Cardiac fibroblast (primary cell): ENCODE measurements around the gene SHMT2.

Experiments used
- DNase-seq, 2 donors: peaks; one replicate each; pipeline versions ENCODE4 v3.0.0 to v3.0.0-alpha.2; 2010; ENCODE audit warnings: low read depth in 2 of 2
- H3K4me3 ChIP-seq, 2 donors: replicated peaks in 1 of 2; 1 replicate in 1 of 2; 2 replicates in 1 of 2; pipeline ENCODE4 v1.5.1; 2011; ENCODE audit warnings: low read depth in 2 of 2, low read length in 2 of 2, mild to moderate bottlenecking in 2 of 2, moderate library complexity in 1 of 2
- TF ChIP-seq, protein P1 (sequence below): IDR thresholded peaks from one replicate; pipeline ENCODE4 v1.5.1; 2011; ENCODE audit warnings: low read depth, mild to moderate bottlenecking, low read length, inconsistent platforms

Gene SHMT2

DNA sequence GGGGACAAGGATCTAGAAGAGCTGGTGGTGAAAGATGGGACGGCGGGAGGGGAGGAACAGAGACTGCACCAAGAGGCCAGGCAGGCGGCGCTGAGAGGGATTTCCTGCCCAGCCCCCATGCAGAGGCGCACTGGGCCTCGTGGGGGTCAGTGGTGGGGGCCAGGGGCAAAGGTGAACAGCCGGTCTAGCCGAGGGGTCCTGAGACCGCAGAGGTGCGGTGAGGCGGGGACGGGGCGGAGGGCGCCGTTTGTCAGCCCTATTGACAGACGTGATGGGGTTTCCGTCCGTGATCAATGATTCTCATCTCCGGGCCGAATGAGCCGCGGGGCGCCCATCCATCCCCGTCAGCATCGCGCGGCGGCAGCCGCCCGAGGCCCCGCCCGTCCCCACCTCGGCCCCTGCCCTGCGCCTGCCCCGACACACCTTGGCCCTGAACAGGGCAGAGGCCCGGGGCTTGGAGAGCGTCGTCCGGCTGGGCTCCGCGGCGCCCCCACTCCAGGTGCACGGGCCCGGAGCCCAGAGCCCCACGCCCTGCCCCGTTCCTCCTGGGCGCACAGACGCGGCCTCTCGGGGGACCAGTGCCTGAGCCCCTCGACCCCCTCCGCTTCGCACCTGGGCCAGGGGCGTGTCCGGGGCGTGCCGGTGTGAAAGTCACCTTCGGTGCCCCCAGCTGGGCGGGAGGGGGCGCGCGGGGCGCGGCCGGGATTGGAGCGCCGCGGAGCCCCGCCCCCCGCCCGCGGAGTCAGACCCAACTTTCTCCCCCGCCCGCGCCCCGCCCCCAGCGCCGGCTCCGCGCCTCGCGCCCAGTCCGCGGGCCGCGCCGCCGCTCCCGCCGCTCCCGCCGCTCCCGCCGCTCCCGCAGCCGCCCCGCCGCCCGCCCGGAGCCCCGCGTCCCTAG lies 13.2 kb upstream of the SHMT2 start, which contains the start of gene NXPH4:
Gene NXPH4, plus strand, starts transcription at position 781 of the 898 bp plus-strand sequence. CDS start 176 bp downstream, outside the sequence.
- TF ChIP-seq, protein P1, sequence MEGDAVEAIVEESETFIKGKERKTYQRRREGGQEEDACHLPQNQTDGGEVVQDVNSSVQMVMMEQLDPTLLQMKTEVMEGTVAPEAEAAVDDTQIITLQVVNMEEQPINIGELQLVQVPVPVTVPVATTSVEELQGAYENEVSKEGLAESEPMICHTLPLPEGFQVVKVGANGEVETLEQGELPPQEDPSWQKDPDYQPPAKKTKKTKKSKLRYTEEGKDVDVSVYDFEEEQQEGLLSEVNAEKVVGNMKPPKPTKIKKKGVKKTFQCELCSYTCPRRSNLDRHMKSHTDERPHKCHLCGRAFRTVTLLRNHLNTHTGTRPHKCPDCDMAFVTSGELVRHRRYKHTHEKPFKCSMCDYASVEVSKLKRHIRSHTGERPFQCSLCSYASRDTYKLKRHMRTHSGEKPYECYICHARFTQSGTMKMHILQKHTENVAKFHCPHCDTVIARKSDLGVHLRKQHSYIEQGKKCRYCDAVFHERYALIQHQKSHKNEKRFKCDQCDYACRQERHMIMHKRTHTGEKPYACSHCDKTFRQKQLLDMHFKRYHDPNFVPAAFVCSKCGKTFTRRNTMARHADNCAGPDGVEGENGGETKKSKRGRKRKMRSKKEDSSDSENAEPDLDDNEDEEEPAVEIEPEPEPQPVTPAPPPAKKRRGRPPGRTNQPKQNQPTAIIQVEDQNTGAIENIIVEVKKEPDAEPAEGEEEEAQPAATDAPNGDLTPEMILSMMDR, result no peak
- no peak for DNase-seq
- peak within 1 kb of the TSS; percentile 35 to 67 for H3K4me3 ChIP-seq

DNA sequence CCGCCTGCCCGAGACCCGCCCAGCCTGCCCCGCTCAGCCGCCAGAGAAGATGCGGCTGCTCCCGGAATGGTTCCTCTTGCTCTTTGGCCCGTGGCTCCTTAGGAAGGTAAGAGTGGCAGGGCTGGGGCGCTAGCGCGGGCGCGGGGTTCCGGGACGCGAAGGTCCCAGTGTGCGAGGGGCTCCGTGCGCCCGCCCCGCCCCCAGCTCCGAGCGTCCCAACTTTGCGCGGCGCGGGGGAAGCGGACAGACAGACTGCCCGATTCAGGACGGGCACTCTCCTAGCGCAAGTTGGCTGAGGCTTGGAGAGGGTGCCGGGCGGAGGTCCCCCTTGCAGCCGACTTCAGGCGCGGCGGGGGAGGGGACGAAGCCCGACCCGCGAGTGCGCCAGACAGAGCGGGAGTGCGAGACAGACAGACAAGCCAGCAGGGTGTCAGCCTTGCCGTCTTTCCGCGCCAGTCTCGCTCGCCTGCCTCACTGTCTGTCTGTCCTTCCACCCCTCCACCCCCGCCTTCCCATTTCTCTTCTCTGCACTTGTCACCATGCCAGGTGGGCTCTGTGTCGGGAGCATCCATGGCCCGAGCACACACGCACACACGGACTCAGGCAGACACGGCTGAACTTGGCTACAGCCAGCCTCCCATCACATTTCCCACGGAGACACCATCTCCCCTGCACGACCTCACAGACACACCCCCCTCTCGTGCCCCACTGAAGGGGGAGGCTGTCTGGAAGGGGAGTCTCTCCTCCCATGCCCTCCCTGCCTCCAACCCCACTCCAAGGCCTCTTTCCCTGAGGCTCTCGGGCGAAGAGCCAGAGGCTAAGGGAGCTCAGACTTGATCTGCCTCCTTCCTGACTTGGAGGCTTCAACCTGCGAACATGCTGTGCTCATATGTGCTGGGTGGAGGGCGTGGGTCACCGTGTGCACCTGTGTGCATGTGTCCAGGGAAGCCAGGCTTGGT lies 12.3 kb upstream of the SHMT2 start:
- H3K4me3 ChIP-seq, result peak overlapping the region; percentile 35 to 67
- TF ChIP-seq, protein P1, result no peak
- DNase-seq, result peak in 1 of 2 donors; percentile 40

DNA sequence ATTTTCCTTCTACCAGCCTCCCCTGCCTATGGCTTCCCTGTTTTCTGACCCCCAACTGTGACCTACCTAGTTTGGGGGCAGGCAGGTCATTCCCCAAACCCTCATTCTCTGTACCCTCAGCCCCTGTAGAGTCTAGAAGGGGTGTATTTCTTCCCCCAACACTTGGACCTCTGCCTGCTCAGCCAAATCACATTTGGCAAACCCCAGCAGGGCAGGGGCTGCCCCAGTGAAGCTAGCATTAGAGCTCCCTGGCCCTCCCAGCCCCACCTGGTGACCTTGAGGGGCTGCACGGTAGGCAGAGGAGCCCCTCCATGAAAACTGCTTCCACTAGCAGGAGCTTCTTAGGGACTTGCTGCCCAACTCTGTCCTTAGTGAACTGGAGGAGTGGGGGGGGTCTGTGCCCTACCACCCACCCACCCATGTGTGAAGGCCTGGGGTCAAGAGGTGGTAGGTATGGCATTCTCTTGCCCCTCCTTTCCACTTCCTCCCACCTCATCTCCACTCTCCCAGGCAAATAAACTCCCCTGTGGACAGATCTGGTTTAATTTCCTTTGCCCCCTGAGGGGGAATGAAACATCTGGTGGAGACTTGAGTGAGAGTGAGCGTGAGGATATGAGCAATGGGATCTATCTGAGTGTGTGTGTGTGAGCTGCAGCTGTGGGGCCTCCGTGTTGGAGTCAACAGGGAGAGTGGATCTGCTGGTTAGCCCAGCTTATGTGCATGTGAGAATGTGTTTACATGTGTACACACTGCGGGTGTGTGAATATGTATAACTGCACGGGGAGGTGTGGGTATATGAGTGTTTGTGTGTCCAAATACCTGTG lies 11.3 kb upstream of the SHMT2 start:
- DNase-seq, result no peak
- no peak overlapping the region for H3K4me3 ChIP-seq
- TF ChIP-seq, protein P1, result no peak

DNA sequence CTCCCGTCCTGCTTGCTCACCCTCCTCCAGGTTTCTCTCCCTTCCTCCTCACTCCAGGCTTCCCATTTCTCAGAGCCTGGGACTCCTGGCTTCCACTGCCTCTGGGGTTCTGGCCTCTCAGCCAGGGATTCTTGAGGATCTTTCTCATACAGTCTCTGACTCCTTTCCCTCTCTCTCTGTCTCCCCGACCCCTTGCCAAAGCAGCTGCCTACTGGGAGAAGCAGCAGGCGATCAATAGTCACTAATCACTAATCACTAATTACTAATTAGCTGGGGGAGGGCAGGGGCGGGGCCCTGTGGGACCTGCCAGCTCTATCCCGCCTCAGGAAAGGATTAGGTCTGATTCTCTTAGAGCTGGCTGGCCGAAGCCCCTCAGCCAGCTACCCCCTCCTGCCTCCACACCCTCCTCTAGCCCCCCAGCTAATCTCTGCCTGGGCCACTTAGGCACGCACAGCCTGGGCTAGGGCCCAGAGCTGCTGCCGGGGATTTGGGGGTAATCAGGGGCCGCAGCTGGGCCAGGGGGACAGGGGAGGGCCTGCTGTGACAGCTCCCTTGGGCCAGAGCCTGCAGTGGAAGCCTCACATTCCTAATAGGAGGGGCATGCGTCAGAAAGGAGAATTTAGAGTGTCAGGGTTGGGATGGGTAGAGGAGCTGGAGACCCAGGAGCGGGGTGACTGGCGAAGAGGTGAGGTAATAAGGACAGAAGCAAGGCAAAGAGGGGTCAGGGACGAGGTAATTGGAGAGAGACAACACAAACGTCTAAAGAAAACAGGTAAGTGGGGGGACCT lies 10.1 kb upstream of the SHMT2 start:
- TF ChIP-seq, protein P1, result no peak
- DNase-seq, result no peak
- H3K4me3 ChIP-seq, result no peak overlapping the region

DNA sequence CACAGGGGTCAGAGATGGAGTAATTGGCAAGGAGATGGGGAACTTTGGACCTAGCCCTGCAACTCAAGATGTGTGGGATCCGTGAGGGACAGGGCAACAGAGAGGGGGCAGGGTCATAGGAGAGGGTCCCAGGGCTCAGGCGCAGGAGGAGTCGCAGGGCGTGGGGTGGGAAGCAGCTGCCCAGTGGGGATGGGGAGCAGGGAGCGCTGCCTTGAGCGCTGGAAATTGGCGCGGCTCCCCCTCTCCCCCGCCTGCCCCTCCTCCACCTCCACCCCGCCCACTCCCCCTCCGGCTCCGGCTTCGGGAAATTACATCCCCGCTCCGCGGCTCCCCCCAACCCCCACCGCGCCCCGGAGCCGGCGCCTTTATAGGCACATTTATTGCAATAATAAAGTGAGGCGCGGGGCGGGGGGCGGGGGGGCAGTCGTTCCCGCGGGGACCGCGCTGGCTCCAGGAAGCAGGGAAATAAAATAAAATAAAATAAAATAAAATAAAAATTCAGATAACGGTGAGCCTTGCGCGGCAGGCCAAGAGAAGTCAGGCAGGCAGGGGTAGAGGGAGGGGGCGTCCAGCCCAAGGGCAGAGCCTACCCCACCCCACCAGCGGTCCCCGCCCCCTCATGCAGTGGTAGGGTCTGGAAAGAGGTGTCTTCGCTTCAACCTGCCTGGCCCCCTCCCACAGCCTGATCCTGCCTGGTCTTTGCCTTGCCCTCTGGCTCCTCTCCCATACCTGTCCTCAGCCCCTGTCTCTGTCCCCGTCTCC lies 9.3 kb upstream of the SHMT2 start:
- no peak for DNase-seq
- TF ChIP-seq, protein P1, result no peak
- H3K4me3 ChIP-seq, result no peak overlapping the region
